Neural cell (in vitro differentiated cells): ENCODE results near the gene MKRN2.

Experiments used
- CTCF ChIP-seq: fragments of 450-650 bp; IDR thresholded peaks from 2 replicates; pipeline ENCODE4 v1.5.1; 2014; ENCODE audit warnings: antibody characterized with exemption, mild to moderate bottlenecking, moderate library complexity; ENCODE audit not compliant: poor library complexity, severe bottlenecking
- EP300 ChIP-seq: fragments of 450-650 bp; conservative IDR thresholded peaks from 2 replicates; pipeline ENCODE4 v1.6.1; 2014; ENCODE audit warnings: antibody characterized with exemption, mild to moderate bottlenecking, moderate library complexity; ENCODE audit not compliant: poor library complexity, severe bottlenecking
- EZH2 ChIP-seq: fragments of 200-600, 300-800 bp; shearing (Covaris generic), sonication (generic); IDR thresholded peaks from 2 replicates; pipeline ENCODE4 v1.6.1; 2014; ENCODE audit warnings: antibody characterized with exemption, low read length, borderline replicate concordance, mild to moderate bottlenecking; ENCODE audit not compliant: insufficient read depth, poor library complexity, severe bottlenecking
- MXI1 ChIP-seq: fragments of 450-650 bp; conservative IDR thresholded peaks from 2 replicates; pipeline ENCODE4 v1.6.1; 2014; ENCODE audit warnings: antibody characterized with exemption, mild to moderate bottlenecking; ENCODE audit not compliant: poor library complexity, severe bottlenecking
- RAD21 ChIP-seq: fragments of 450-650 bp; conservative IDR thresholded peaks from 2 replicates; pipeline ENCODE4 v1.6.1; 2014; ENCODE audit warnings: antibody characterized with exemption, mild to moderate bottlenecking, moderate library complexity
- REST ChIP-seq: IDR thresholded peaks from 2 replicates; pipeline ENCODE4 v1.6.1; 2012; ENCODE audit warnings: borderline replicate concordance
- SMC3 ChIP-seq: fragments of 450-650 bp; conservative IDR thresholded peaks from 2 replicates; pipeline ENCODE4 v1.6.1; 2014; ENCODE audit warnings: antibody characterized with exemption, mild to moderate bottlenecking, moderate library complexity; ENCODE audit not compliant: poor library complexity
- TAF1 ChIP-seq: IDR thresholded peaks from 2 replicates; pipeline ENCODE4 v1.6.1; 2012; ENCODE audit warnings: low read depth

- TF ChIP-seq CTCF (no peak), EZH2 (no peak), REST (no peak), SMC3 (no peak), RAD21 (no peak), EP300 (no peak), MXI1 (no peak), TAF1 (no peak)
Measured at GRCh38 chr3:12544652-12545472, 12.0 kb upstream of the MKRN2 start.
